Hepatocyte (in vitro differentiated cells): Measurements from ENCODE around the gene CLDN2. TPM values are rescaled to one million over a fixed set of nuclear protein-coding genes. Genes with fewer than 3 reads are reported as not detected.

ENCODE experiments used
- DNase-seq: peaks from one replicate; pipeline ENCODE4 v3.0.0-alpha.2; 2016; ENCODE audit warnings: low spot score
- H2AFZ ChIP-seq: fragments of 200-600 bp; sonication (generic); 2 replicates; pipeline ENCODE4 v1.6.0; 2016; ENCODE audit warnings: antibody characterized with exemption, mild to moderate bottlenecking
- H3K27ac ChIP-seq: fragments of 200-600 bp; sonication (generic); 2 replicates; pipeline ENCODE4 v1.5.1; 2016; ENCODE audit warnings: mild to moderate bottlenecking
- H3K27me3 ChIP-seq: fragments of 200-600 bp; sonication (generic); 2 replicates; pipeline ENCODE4 v1.6.1; 2016
- H3K36me3 ChIP-seq: fragments of 200-600 bp; sonication (generic); replicated peaks from 2 replicates; pipeline ENCODE4 v1.5.1; 2016; ENCODE audit warnings: low read depth; ENCODE audit not compliant: insufficient read depth
- H3K4me1 ChIP-seq: fragments of 200-600 bp; sonication (generic); 2 replicates; pipeline ENCODE4 v1.5.1; 2016; ENCODE audit warnings: mild to moderate bottlenecking, moderate library complexity; ENCODE audit not compliant: insufficient read depth
- H3K4me2 ChIP-seq: fragments of 200-600 bp; sonication (generic); 2 replicates; pipeline ENCODE4 v1.6.0; 2016
- H3K4me3 ChIP-seq: fragments of 200-600 bp; sonication (generic); 2 replicates; pipeline ENCODE4 v1.5.1; 2016; ENCODE audit warnings: mild to moderate bottlenecking
- H3K79me2 ChIP-seq: fragments of 200-600 bp; sonication (generic); 2 replicates; pipeline ENCODE4 v1.6.0; 2017; ENCODE audit warnings: mild to moderate bottlenecking
- H3K9me2 ChIP-seq: fragments of 200-600 bp; sonication (generic); replicated peaks from 2 replicates; pipeline ENCODE4 v1.6.0; 2017; ENCODE audit warnings: mild to moderate bottlenecking; ENCODE audit not compliant: insufficient read depth
- H3K9me3 ChIP-seq: fragments of 200-600 bp; sonication (generic); 2 replicates; pipeline ENCODE4 v1.5.1; 2016; ENCODE audit warnings: low read depth, mild to moderate bottlenecking
- H4K20me1 ChIP-seq: fragments of 200-600 bp; sonication (generic); 2 replicates; pipeline ENCODE4 v1.6.0; 2016; ENCODE audit warnings: mild to moderate bottlenecking; ENCODE audit not compliant: insufficient read depth, poor library complexity, severe bottlenecking
- EZH2 ChIP-seq: fragments of 200-600 bp; sonication (generic); IDR thresholded peaks from 2 replicates; pipeline ENCODE4 v1.6.1; 2016; ENCODE audit warnings: antibody characterized with exemption, mild to moderate bottlenecking, borderline replicate concordance
- EZH2phosphoT487 ChIP-seq: fragments of 200-600 bp; sonication (generic); IDR thresholded peaks from one replicate; pipeline ENCODE4 v1.6.1; 2018; ENCODE audit warnings: antibody characterized with exemption, mild to moderate bottlenecking, low read depth, moderate library complexity; ENCODE audit not compliant: unreplicated experiment, severe bottlenecking
- whole genome bisulfite sequencing: methylation state at CpG from one replicate; pipeline ENCODE4 v1.1.6; 2016; ENCODE audit warnings: low lambda C conversion rate; ENCODE audit errors: missing lambda C conversion rate; 5-methylcytosine and 5-hydroxymethylcytosine counted together
- polyA plus RNA-seq: library from polyadenylated mRNA; unstranded; fragments of >200 nt; fragmentation: Nextera tagmentation; extraction: Ambion mirVana; gene quantifications from 2 replicates; pipeline ENCODE4 v1.2.1, GENCODE V29; 2016
- total RNA-seq: library from RNA; depleted of rRNA; stranded (reverse); fragments of >200 nt; gene quantifications from 2 replicates; pipeline ENCODE4 v1.2.3, GENCODE V29; 2014
- TF ChIP-seq, protein P1 (sequence below): fragments of 200-600 bp; sonication (generic); IDR thresholded peaks from 2 replicates; pipeline ENCODE4 v1.5.1; 2016; ENCODE audit warnings: antibody characterized with exemption, mild to moderate bottlenecking; ENCODE audit not compliant: poor library complexity

CLDN2 gene
- total and polyA plus RNA-seq, 2 experiments from 2014 or later, result 4.9 to 5.2 TPM

DNA sequence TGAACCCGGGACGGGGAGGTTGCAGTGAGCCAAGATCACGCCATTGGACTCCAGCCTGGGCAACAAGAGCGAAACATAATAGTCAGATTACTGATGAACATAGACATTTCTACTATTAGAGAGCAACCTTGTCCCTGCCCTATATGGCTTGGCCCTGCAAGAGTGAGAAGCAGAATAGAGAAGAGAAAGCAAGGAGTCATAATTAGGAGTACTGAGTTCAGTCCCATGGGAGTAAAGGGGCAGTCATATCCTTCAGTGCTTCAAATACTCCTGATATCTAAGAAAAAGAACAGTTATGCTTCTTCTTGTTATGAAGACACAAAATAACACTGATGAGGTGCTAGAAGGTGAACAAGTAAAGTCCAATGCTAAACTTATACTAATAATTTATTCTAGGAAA, 33.8 kb downstream of the CLDN2 start:
- Histone ChIP-seq H3K36me3 (no peaks in the 10 kb centered on the region), H4K20me1 (no peaks in the 10 kb centered on the region), H2AFZ (no peak overlapping the region), H3K9me3 (no peaks in the 10 kb centered on the region), H3K27ac (peak overlapping the region; percentile 10), H3K4me3 (no peak overlapping the region), H3K4me2 (no peak overlapping the region), H3K79me2 (no peaks in the 10 kb centered on the region), H3K4me1 (no peaks in the 10 kb centered on the region), H3K27me3 (no peaks in the 10 kb centered on the region), H3K9me2 (no peaks in the 10 kb centered on the region)
- DNase-seq, result no peak
- TF ChIP-seq EZH2 (no peak), EZH2phosphoT487 (no peak)
- TF ChIP-seq, protein P1, sequence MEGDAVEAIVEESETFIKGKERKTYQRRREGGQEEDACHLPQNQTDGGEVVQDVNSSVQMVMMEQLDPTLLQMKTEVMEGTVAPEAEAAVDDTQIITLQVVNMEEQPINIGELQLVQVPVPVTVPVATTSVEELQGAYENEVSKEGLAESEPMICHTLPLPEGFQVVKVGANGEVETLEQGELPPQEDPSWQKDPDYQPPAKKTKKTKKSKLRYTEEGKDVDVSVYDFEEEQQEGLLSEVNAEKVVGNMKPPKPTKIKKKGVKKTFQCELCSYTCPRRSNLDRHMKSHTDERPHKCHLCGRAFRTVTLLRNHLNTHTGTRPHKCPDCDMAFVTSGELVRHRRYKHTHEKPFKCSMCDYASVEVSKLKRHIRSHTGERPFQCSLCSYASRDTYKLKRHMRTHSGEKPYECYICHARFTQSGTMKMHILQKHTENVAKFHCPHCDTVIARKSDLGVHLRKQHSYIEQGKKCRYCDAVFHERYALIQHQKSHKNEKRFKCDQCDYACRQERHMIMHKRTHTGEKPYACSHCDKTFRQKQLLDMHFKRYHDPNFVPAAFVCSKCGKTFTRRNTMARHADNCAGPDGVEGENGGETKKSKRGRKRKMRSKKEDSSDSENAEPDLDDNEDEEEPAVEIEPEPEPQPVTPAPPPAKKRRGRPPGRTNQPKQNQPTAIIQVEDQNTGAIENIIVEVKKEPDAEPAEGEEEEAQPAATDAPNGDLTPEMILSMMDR, result no peak
- WGBS, result 85% methylated on average over 4 of the region's 4 CpGs

GRCh38 chrX:106955004-106955772, 35.0 kb downstream of the CLDN2 start:
- H3K9me2 ChIP-seq, result no peaks in the 10 kb centered on the region
- TF ChIP-seq, protein P1, result no peak
- TF ChIP-seq EZH2, result no peak
- no peak for TF ChIP-seq EZH2phosphoT487
- DNase-seq, result no peak
- no peak overlapping the region for H2AFZ ChIP-seq
- H3K4me1 ChIP-seq, result no peaks in the 10 kb centered on the region
- no peak overlapping the region for H3K4me2 ChIP-seq
- H3K27me3 ChIP-seq, result no peaks in the 10 kb centered on the region
- H3K9me3 ChIP-seq, result no peaks in the 10 kb centered on the region
- no peaks in the 10 kb centered on the region for H4K20me1 ChIP-seq
- H3K4me3 ChIP-seq, result no peak overlapping the region
- 33% methylated on average over 1 of the region's 1 CpG for WGBS
- H3K79me2 ChIP-seq, result no peaks in the 10 kb centered on the region
- H3K36me3 ChIP-seq, result no peaks in the 10 kb centered on the region
- H3K27ac ChIP-seq, result peak overlapping the region; percentile 49

- no peaks in the 10 kb centered on the region for H4K20me1 ChIP-seq
- H3K4me2 ChIP-seq, result no peak overlapping the region
- H3K27me3 ChIP-seq, result no peaks in the 10 kb centered on the region
- H3K4me1 ChIP-seq, result no peaks in the 10 kb centered on the region
- H3K4me3 ChIP-seq, result no peak overlapping the region
- no peaks in the 10 kb centered on the region for H3K79me2 ChIP-seq
- no peaks in the 10 kb centered on the region for H3K9me2 ChIP-seq
- H3K36me3 ChIP-seq, result no peaks in the 10 kb centered on the region
- H3K27ac ChIP-seq, result no peak overlapping the region
- H3K9me3 ChIP-seq, result peaks cover 5% of the 10 kb centered on the region
- WGBS, result 26% methylated on average over 1 of the region's 1 CpG
- DNase-seq, result no peak
- TF ChIP-seq EZH2, result no peak
- TF ChIP-seq EZH2phosphoT487, result no peak
- TF ChIP-seq, protein P1, result no peak
- no peak overlapping the region for H2AFZ ChIP-seq
Observed at GRCh38 chrX:106957856-106958255, 37.7 kb downstream of the CLDN2 start.

DNA sequence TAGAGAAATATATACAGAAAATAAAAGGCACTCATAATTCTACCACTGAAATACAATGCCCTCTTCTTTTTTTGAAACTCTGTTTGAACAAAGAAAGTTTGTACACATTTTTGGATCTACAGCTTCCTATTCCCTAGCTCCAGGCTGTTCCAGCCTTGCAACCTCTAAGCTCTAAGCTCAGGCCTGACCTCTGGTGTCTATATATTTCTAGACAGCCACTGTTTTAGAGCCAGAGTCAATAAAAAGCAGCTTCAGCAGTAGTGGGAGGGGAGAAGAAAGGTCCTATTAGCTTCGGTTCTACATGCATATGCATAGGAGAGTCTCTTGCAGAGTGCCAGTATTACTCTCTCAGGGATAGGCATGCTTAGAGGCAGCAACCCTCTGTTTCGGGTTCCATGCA, 39.7 kb downstream of the CLDN2 start:
- Histone ChIP-seq H3K36me3 (no peaks in the 10 kb centered on the region), H3K4me3 (no peak overlapping the region), H3K4me1 (no peaks in the 10 kb centered on the region), H3K9me3 (peaks cover 10% of the 10 kb centered on the region), H3K9me2 (no peaks in the 10 kb centered on the region), H3K4me2 (no peak overlapping the region), H3K27me3 (no peaks in the 10 kb centered on the region), H4K20me1 (no peaks in the 10 kb centered on the region), H3K27ac (no peak overlapping the region), H2AFZ (no peak overlapping the region), H3K79me2 (no peaks in the 10 kb centered on the region)
- DNase-seq, result peak; percentile 50
- TF ChIP-seq EZH2 (no peak), EZH2phosphoT487 (no peak)
- TF ChIP-seq, protein P1, result peak; percentile 25
- WGBS, result 47% methylated on average over 2 of the region's 2 CpGs
